Heart left ventricle (tissue), 16 donors: ENCODE measurements around the gene MAPK12. TPM values are rescaled to one million over a fixed set of nuclear protein-coding genes. Genes with fewer than 3 reads are reported as not detected.

Source experiments
- ATAC-seq, 4 donors: fragments of 200-7000 bp; cut with Tn5 transposase; one replicate each; pipeline ENCODE4 v1.9.1; 2020 to 2022; ENCODE audit warnings: moderate library complexity in 4 of 4, mild to moderate bottlenecking in 3 of 4, moderate number of reproducible peaks in 1 of 4
- DNase-seq, 5 donors: peaks; one replicate each; pipeline ENCODE4 v3.0.0-alpha.2; 2020
- H3K27ac ChIP-seq, 12 donors: fragments of 200-600 bp; sonication (generic) in 4 of 12; one replicate each; pipeline versions ENCODE4 v1.5.0 to v1.8.0; 2016 to 2022; ENCODE audit warnings: mild to moderate bottlenecking in 2 of 12
- H3K27me3 ChIP-seq, 9 donors: fragments of 200-600 bp; sonication (generic) in 2 of 9; one replicate each; pipeline versions ENCODE4 v1.5.1 to v1.8.0; 2016 to 2022; ENCODE audit warnings: mild to moderate bottlenecking in 3 of 9
- H3K36me3 ChIP-seq, 9 donors: fragments of 200-600 bp; sonication (generic) in 2 of 9; one replicate each; pipeline versions ENCODE4 v1.5.0 to v1.8.0; 2018 to 2022; ENCODE audit warnings: mild to moderate bottlenecking in 2 of 9
- H3K4me1 ChIP-seq, 12 donors: fragments of 200-600 bp; sonication (generic) in 4 of 12; one replicate each; pipeline versions ENCODE4 v1.5.0 to v1.8.0; 2016 to 2022; ENCODE audit warnings: mild to moderate bottlenecking in 3 of 12
- H3K4me3 ChIP-seq, 12 donors: fragments of 200-600 bp; sonication (generic) in 4 of 12; one replicate each; pipeline versions ENCODE4 v1.5.0 to v1.8.0; 2017 to 2022; ENCODE audit warnings: mild to moderate bottlenecking in 9 of 12, moderate library complexity in 4 of 12
- H3K9me3 ChIP-seq, 12 donors: fragments of 200-600 bp; sonication (generic) in 4 of 12; one replicate each; pipeline versions ENCODE4 v1.5.0 to v1.8.0; 2016 to 2022; ENCODE audit warnings: mild to moderate bottlenecking in 1 of 12
- CTCF ChIP-seq, 12 donors: fragments of 200-600 bp; sonication (generic) in 4 of 12; IDR thresholded peaks; one replicate each; pipeline versions ENCODE4 v1.5.0 to v1.8.0; 2018 to 2022; ENCODE audit warnings: antibody characterized with exemption in 12 of 12, mild to moderate bottlenecking in 5 of 12
- POLR2A ChIP-seq, 2 donors: fragments of 450-650 bp; IDR thresholded peaks; one replicate each; pipeline ENCODE4 v1.6.1; 2017; ENCODE audit warnings: antibody characterized with exemption in 2 of 2, mild to moderate bottlenecking in 2 of 2, moderate library complexity in 2 of 2
- WGBS, 4 donors: extraction: QIAGEN DNeasy Blood & Tissue Kit in 2 of 4; methylation state at CpG; one replicate each; pipeline versions ENCODE4 v1.1.5 to v1.1.7; 2013 to 2018; 5-methylcytosine and 5-hydroxymethylcytosine counted together
- intact Hi-C, 10 donors: fragments of 100-400 bp; cut with DNase I; formaldehyde crosslinking; loops; one replicate each; pipeline versions ENCODE4 v1.11.1 to v1.14.2; 2022
- polyA plus RNA-seq, 2 donors: library from polyadenylated mRNA; stranded (reverse); fragments of 200-250 nt; gene quantifications; one replicate each; pipeline ENCODE4 v1.2.3, GENCODE V29; 2013
- total RNA-seq, 9 donors: library from RNA; depleted of rRNA in 2 of 9; stranded (reverse); fragments of >200 nt in 2 of 9; fragmentation: NEBNext Ultra II Directional in 3 of 9; extraction: Animal tissue kit (Norgen Biotek cat#: 25700) in 3 of 9; gene quantifications; one replicate each; pipeline versions ENCODE4 v1.1.0 to v1.2.4, GENCODE V29; 2016 to 2023
- donor health status: ischemic (EF 13 %, LVEDD 7.1; RV severe dilation, severe dysfunction).
- donor health status: healthy with polysubstance abuse.
- donor health status: DM: no; HTN: yes; CAD: no.
- donor health status: DM: no; HTN: no; CAD: no.
- donor health status: ischemic (EF 25% LVEDD 6.9; RV normal size, moderate dysfunction).
- donor health status: ischemic (EF 25% LVEDD 5.7; RV mildly dilated, moderate dysfunction).
- donor health status: healthy.
- donor health status: DM: yes; HTN: yes; CAD: no.
- donor health status: ischemic (EF 35%, LVEDD 5.7; RV mildly dilated, moderate dysfunction).
- donor health status: nonischemic (EF 11% LVEDD 7.7; RV severe dilation, severe dysfunction).
- donor health status: DM: yes; HTN: yes; CAD: no.
- donor health status: PGD.
- donor health status: ischemic (EF 29% LVEDD 5.4; RV normal size, mild dysfunction).
- donor health status: nonischemic (EF 23%, LVEDD 6.1; RV moderate dilation, normal function).

The MAPK12 gene
- total and polyA plus RNA-seq, 11 donors, result 11.6 to 18.0 (median 15.5) TPM

- peaks cover 0 to 18% (median 0%) of the 10 kb centered on the region in 9 donors for H3K27me3 ChIP-seq
- H3K36me3 ChIP-seq, result peaks cover 0 to 17% (median 14%) of the 10 kb centered on the region in 9 donors
- 0 to 1% (median 0%) methylated on average over 9 to 45 of the region's 45 CpGs for WGBS, 4 donors
- peak; percentile 69 to 87 (median 77) for DNase-seq
- H3K4me3 ChIP-seq, result peak overlapping the region; percentile 22 to 76 (median 62)
- H3K4me1 ChIP-seq, result peaks cover 5 to 66% (median 45%) of the 10 kb centered on the region in 12 donors
- no peaks in the 10 kb centered on the region for H3K9me3 ChIP-seq
- intact Hi-C loops, result loop anchor here in 5 of 10 donors (5.0 kb wide), 3 partner anchors 36 to 71 kb away; partner anchors contain the start of genes PPP6R2 (in 5 of the 5), PLXNB2 (in 2 of the 5) and DENND6B (in 1 of the 5)
- H3K27ac ChIP-seq, result peak overlapping the region in 11 of 12 donors; percentile 31 to 88 (median 78)
- ATAC-seq, result peak; percentile 27 to 49 (median 35)
- TF ChIP-seq POLR2A (IDR thresholded peaks at IDR 0.05) (no peak), CTCF (IDR thresholded peaks at IDR 0.05) (peak in 9 of 12 donors; percentile 4 to 41 (median 18))
Observed at GRCh38 chr22:50271519-50271970, 10.1 kb upstream of the MAPK12 start.

- Histone ChIP-seq H3K9me3 (no peaks in the 10 kb centered on the region), H3K4me1 (peaks cover 5 to 66% (median 45%) of the 10 kb centered on the region in 12 donors), H3K27me3 (peaks cover 0 to 18% (median 0%) of the 10 kb centered on the region in 9 donors), H3K27ac (peak overlapping the region in 11 of 12 donors; percentile 6 to 88 (median 78)), H3K4me3 (peak overlapping the region; percentile 22 to 76 (median 62)), H3K36me3 (peaks cover 0 to 10% (median 10%) of the 10 kb centered on the region in 9 donors)
- TF ChIP-seq CTCF (IDR thresholded peaks at IDR 0.05), result no peak
- TF ChIP-seq POLR2A (IDR thresholded peaks at IDR 0.05), result no peak
- WGBS, 4 donors, result 1 to 3% (median 2%) methylated on average over 51 to 53 of the region's 53 CpGs
- intact Hi-C loops, result loop anchor here in 5 of 10 donors (5.0 kb wide), 3 partner anchors 36 to 71 kb away; partner anchors contain the start of genes PPP6R2 (in 5 of the 5), PLXNB2 (in 2 of the 5) and DENND6B (in 1 of the 5)
- peak in 3 of 4 donors; percentile 49 to 61 (median 60) for ATAC-seq
- DNase-seq, result peak; percentile 73 to 86 (median 77)
Observed at GRCh38 chr22:50270666-50271394, 9.3 kb upstream of the MAPK12 start.

- Histone ChIP-seq H3K27me3 (peaks cover 0 to 18% (median 0%) of the 10 kb centered on the region in 9 donors), H3K4me1 (peaks cover 5 to 66% (median 45%) of the 10 kb centered on the region in 12 donors), H3K9me3 (no peaks in the 10 kb centered on the region), H3K36me3 (peaks cover 0 to 4% (median 3%) of the 10 kb centered on the region in 9 donors), H3K4me3 (peak within 1 kb of the TSS; percentile 40 to 76 (median 62)), H3K27ac (peak within 1 kb of the TSS; percentile 70 to 92 (median 78))
- 1% methylated on average over 29 to 92 of the region's 92 CpGs for WGBS, 4 donors
- TF ChIP-seq POLR2A (IDR thresholded peaks at IDR 0.05) (peak in 1 of 2 donors; percentile 17), CTCF (IDR thresholded peaks at IDR 0.05) (no peak)
- DNase-seq (peak; percentile 74 to 85 (median 81)), ATAC-seq (peak; percentile 10 to 68 (median 28))
- intact Hi-C loops, result loop anchor here in 5 of 10 donors (5.0 kb wide), 3 partner anchors 37 to 72 kb away; partner anchors contain the start of genes PPP6R2 (in 5 of the 5), PLXNB2 (in 2 of the 5) and DENND6B (in 1 of the 5)
Observed at GRCh38 chr22:50269970-50270665, 8.6 kb upstream of the MAPK12 start, which contains the start of gene MAPK11. Gene MAPK11 (minus strand): TSS chr22:50270380. CDS start chr22:50270292, 88 bp downstream.
